Motor neuron (in vitro differentiated cells): Measurements from ENCODE around the gene GPC6. TPM values are rescaled to one million over a fixed set of nuclear protein-coding genes. Genes with fewer than 3 reads are reported as not detected.

Experiments used
- ATAC-seq, 8 experiments: fragments of 200-7000 bp; cut with Tn5 transposase; replicated peaks in 6 of 8; 2 replicates each; pipeline ENCODE4 v1.8.0; 2021; ENCODE audit warnings: mild to moderate bottlenecking in 8 of 8, moderate library complexity in 8 of 8
- H3K27ac ChIP-seq, 2 donors: fragments of 250-450 bp; sonication (Bioruptor Pico); 2 replicates each; pipeline ENCODE4 v1.9.0; 2021; ENCODE audit warnings: antibody characterized with exemption in 2 of 2, mild to moderate bottlenecking in 2 of 2, moderate library complexity in 1 of 2
- H3K4me1 ChIP-seq, 2 donors: fragments of 250-450 bp; sonication (Bioruptor Pico); replicated peaks in 1 of 2; 2 replicates each; pipeline ENCODE4 v1.6.1; 2021; ENCODE audit warnings: antibody characterized with exemption in 2 of 2, mild to moderate bottlenecking in 2 of 2, moderate library complexity in 1 of 2
- H3K4me3 ChIP-seq, 5 donors: fragments of 250-450 bp; sonication (Bioruptor Pico); 2 replicates each; pipeline ENCODE4 v1.9.0; 2021; ENCODE audit warnings: antibody characterized with exemption in 5 of 5, mild to moderate bottlenecking in 5 of 5, moderate library complexity in 4 of 5
- WGBS, 10 experiments: fragments of 450-650 bp; shearing (Covaris generic); methylation state at CpG; one replicate each; pipeline ENCODE4 v1.0.0; 2022; 5-methylcytosine and 5-hydroxymethylcytosine counted together
- in situ Hi-C, 9 experiments: fragments of 400-800 bp; cut with MboI; loops; one replicate each; pipeline ENCODE4 v1.15.0; 2021; ENCODE audit warnings: low sequenced_read_pairs in 9 of 9, low pct_unique_long_range_greater_than_20kb in 2 of 9; ENCODE audit not compliant: unreplicated experiment in 9 of 9
- total RNA-seq, 8 experiments: library from RNA; unstranded; fragments of 300-600 nt; gene quantifications; 2 replicates each; pipeline versions ENCODE4 v1.2.3 to v1.2.4, GENCODE V29; 2022

The GPC6 gene
- total RNA-seq, 8 experiments from 2014 or later = 1.8 to 52.4 (median 15.5) TPM

DNA sequence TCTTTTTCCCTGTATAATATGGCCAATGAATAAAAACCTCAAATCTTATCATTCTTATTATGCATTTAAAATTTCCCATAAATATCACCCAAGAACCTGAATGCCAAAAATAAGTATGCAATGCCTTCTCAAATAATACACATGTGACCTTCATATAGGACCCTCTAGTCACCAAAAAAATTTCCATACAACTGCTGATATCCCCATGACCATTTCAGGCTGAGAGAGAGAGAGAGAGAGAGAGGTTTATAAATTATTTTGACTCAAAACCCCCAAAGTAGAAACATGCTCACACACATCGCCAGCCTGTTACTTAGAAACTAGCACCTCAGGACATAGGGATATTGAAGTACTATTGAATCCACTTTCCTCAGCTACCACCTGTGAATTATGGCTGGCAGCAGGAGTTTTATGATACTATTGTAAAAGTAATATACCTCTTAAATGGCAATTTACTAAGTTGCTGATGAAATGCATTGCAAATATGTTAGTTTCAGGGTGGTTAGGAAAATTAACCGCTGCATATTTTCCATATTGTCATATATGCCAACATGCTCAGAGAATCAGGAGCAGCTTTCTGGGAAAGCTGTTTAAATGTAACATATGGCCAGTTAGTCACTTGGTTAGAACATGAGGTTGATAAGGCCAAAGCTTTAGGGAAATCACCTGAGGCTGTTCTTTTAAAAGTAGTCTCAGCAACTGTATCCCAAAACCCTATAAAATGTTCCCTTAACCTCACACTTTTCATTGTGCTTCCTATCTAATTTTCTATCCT lies 1022.0 kb downstream of the GPC6 start:
- in situ Hi-C loops = no loop called here
- Histone ChIP-seq H3K4me3 (no peak overlapping the region), H3K4me1 (peaks cover 9 to 23% of the 10 kb centered on the region in 2 donors), H3K27ac (no peak overlapping the region)
- 13 to 100% (median 90%) methylated on average over 1 to 2 of the region's 2 CpGs; no CpG with 5 or more reads in 1 of the 10 experiments for WGBS, 10 experiments
- ATAC-seq = no peak

DNA sequence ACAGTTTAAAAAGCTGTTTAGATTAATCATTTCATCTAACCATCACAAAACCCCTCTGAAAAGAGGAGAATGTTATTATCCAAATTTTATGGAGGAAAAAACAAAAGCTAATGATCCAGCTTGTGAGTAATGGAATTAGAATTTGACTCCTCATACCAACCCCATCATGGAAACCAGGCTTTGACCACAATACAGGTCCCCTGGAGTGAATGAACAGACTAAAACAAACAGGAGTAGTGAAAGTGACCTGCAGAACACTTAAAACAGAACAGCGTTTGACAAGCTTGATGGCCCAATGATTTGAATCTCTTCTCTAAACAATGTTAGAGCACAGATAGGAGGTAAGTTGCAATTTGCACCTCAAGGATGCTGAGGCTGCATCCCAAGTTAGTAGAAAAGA lies 1022.9 kb downstream of the GPC6 start:
- no peak for ATAC-seq
- in situ Hi-C loops = no loop called here
- Histone ChIP-seq H3K4me1 (peaks cover 9 to 23% of the 10 kb centered on the region in 2 donors), H3K4me3 (no peak overlapping the region), H3K27ac (no peak overlapping the region)
- WGBS, 10 experiments = 14 to 40% (median 39%) methylated on average over 1 of the region's 1 CpG; no CpG with 5 or more reads in 4 of the 10 experiments

DNA sequence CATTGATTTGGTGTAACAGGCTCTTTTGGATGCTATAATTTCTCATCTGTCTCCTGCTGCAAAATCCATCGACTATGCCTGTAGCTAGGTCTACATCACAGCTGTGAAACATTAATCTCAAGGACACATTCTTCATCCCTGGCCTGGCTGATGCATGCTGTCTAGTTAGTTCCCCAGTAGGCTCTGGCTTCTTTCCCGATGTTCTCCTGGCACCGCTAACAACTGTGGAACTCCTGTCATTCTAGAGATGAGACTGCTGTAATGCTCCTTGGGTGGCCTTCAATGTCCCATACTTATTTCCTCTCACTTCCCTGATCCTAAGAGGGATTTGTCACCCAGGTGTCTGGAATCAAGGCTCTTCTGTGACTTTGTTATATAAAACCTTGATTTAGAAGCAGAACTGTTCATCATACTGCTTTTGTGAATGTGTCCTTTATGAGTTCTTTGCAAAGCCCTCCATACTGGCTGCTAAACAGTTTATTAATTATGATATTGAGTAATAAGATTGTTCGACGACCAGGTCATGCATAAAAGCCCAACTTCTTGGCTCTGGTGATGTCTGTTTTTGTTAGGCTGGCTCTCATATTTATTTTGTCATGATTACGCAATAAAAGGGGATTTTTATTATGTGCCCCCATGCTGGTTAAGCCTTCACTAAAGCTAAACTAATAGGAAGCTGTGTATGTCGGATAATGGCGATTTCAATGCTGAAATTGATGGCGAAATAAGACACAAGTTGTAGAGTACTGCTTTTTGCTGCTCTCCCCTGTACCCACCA lies 1025.4 kb downstream of the GPC6 start:
- peak overlapping the region in 1 of 2 donors; percentile 10 for H3K27ac ChIP-seq
- H3K4me3 ChIP-seq = no peak overlapping the region
- in situ Hi-C loops = no loop called here
- peak in 3 of 8 experiments; percentile 35 to 42 (median 38) for ATAC-seq
- H3K4me1 ChIP-seq = peaks cover 9 to 23% of the 10 kb centered on the region in 2 donors
- 60 to 100% (median 68%) methylated on average over 1 to 9 of the region's 9 CpGs; no CpG with 5 or more reads in 1 of the 10 experiments for WGBS, 10 experiments

DNA sequence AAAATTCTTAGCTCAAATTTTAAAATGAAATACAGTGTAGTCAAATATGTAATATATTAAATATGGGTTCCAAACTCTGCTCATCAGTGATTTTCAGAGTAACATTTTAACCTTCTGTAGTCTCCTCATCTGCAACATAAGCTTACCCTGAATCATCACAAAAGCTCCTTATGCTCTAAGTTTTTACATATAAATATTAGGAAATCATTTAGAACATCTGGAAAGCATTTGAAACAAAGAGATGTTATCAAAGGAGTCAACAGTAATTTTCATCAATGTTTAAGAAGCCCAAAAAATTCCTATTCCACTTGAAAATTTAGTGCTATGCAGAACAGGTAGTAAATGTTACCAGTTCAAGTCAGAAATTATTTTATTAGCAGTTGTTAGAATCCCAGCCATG lies 1028.1 kb downstream of the GPC6 start:
- ATAC-seq = peak in 1 of 8 experiments; percentile 17
- in situ Hi-C loops = no loop called here
- Histone ChIP-seq H3K27ac (no peak overlapping the region), H3K4me1 (peaks cover 9% of the 10 kb centered on the region in 2 donors), H3K4me3 (no peak overlapping the region)

DNA sequence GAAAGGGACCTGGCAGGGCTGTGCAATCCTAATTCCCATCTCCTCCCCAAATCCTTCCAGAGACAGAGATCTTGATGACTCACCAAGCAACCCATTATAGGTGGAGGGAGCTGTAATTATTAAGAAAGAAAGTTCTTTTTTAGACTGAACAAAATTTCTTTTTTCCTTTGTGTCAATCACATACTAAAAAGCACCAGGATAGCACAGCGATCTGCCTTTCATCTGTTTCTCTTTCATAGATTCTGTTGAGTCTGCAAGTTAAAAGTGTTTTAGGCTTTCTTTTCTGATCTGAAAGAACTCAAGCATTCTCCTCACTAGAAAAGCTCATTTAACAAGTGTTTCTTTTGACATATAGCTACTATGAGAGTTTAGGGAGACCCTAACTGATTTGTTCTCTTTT lies 1030.1 kb downstream of the GPC6 start:
- 11 to 100% (median 87%) methylated on average over 1 of the region's 1 CpG; no CpG with 5 or more reads in 2 of the 10 experiments for WGBS, 10 experiments
- Histone ChIP-seq H3K4me3 (no peak overlapping the region), H3K27ac (no peak overlapping the region), H3K4me1 (peaks cover 5 to 6% of the 10 kb centered on the region in 2 donors)
- ATAC-seq = no peak
- in situ Hi-C loops = no loop called here

DNA sequence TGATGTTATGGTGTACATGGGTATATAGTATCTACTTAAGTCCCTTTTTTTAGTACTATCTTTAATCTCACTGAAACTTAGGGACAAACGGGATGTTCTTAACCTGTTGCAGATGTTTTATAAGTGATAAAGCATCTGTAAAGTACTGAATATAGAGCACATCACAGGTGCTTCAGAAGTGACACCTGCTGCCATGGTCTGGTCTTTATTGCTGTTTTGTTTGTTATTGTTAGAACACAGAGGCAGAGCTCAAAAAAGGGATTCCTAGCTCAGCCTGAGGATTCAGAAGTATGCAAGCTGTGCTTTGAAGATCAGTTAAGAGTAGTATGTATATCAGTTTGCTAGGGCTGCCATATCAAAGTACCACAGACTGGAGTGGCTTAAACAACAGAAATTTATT lies 1033.4 kb downstream of the GPC6 start:
- no peak overlapping the region for H3K27ac ChIP-seq
- in situ Hi-C loops = no loop called here
- ATAC-seq = no peak
- no peak overlapping the region for H3K4me3 ChIP-seq
- 86 to 100% (median 100%) methylated on average over 1 of the region's 1 CpG; no CpG with 5 or more reads in 3 of the 10 experiments for WGBS, 10 experiments
- H3K4me1 ChIP-seq = peaks cover 7 to 10% of the 10 kb centered on the region in 2 donors

DNA sequence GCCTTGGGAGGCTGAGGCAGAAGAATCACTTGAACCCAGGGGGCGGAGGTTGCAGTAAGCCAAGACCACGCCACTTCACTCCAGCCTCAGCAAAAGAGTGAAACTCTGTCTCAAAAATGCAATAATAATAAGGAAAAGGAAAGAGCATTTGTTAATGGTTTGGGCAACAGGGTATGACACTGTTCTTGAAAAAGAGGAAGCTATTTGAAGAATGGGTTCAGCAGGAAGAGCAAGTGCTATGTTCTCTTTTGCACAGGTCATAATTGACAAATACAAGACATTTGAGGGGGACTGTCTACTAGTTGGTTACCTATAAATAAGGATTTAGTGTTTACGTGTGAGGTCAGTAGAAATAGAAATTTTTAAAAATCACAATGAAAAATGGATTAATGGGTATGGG lies 1034.6 kb downstream of the GPC6 start:
- 80 to 100% (median 100%) methylated on average over 1 to 3 of the region's 3 CpGs for WGBS, 10 experiments

DNA sequence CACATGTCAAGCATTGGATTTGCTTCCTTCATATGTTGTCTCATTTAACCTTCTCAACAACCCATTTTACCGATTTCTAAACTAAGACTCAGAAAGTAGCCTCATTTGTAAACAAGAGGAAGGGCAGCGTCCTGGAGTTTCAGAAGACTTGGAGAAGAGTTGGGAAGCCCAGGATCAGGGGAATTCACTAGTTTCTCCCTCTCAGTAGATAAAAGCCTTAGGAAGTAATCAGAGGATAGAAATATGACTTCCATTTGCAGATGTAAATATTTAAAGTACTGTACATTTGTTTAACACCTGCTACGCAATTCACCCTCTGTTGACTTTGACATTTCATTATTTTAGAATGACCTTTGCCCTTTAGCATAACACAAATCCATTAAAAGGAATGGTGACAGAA lies 1036.4 kb downstream of the GPC6 start:
- in situ Hi-C loops = no loop called here
- peaks cover 10 to 16% of the 10 kb centered on the region in 2 donors for H3K4me1 ChIP-seq
- no peak overlapping the region for H3K27ac ChIP-seq
- no peak for ATAC-seq
- 64 to 100% (median 87%) methylated on average over 1 to 3 of the region's 3 CpGs for WGBS, 10 experiments
- H3K4me3 ChIP-seq = no peak overlapping the region

More for the DNA sequence above, 1034.6 kb downstream of the GPC6 start:
- in situ Hi-C loops = no loop called here
- H3K4me3 ChIP-seq = no peak overlapping the region
- ATAC-seq = no peak
- H3K4me1 ChIP-seq = peaks cover 7 to 10% of the 10 kb centered on the region in 2 donors
- no peak overlapping the region for H3K27ac ChIP-seq

DNA sequence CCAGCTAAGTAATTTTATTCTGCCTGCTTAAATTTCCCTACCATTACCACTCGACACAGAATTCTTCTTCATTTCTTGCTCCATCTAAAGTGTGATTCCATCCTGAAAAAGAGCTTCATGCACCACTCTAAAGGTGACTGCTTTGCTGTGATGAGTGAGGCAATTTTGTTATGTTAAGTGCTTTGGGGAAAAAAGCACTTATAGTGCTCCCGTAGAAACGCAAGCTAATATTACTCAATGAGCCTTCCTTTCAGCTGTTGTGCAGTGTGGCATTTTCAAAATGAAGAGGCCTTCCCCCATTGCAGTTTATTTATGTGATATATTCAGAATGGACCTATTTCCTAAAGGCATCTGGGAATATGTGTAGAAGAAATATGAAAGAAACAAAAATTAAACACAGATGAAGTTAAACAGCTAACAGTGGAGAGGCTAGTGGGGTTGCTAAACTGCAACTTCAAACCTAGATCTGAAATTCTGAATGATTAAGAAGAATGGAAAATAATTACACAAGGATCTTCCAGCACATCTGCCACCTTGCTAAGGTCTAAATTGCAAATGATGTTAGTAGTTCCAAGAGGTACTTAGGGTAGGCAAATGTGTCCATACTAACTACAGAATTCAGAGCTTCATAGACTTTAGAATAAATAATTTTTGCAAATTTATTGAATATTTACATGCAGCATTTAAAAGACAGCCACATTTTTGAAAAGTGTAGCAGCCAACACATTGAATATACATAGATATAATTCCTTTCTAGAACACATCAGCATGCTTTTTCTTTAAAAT lies 1041.2 kb downstream of the GPC6 start:
- in situ Hi-C loops = no loop called here
- WGBS, 10 experiments = 0 to 68% (median 43%) methylated on average over 2 to 3 of the region's 3 CpGs; no CpG with 5 or more reads in 3 of the 10 experiments
- ATAC-seq = peak in 3 of 8 experiments; percentile 67 to 95 (median 74)
- Histone ChIP-seq H3K4me3 (no peak overlapping the region), H3K4me1 (peaks cover 10 to 16% of the 10 kb centered on the region in 2 donors), H3K27ac (no peak overlapping the region)

DNA sequence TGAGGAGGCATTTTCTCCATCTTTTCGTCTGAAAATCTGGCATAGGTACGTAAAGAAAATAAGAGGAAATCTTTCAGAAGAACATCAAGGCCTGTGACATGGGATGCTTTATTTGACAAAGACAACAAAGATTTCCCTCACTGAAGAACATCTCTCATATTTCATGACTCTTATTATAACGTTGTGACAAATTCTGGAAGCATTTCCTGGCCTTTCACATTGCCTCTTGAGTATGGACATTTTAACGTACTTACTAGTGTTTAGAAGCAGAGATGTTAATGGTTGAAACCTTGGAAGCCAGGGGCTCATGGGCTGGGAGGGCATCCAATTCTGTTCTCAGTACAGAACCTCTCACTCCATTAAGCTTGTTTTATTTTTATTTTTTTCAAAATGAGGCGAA lies 1042.1 kb downstream of the GPC6 start:
- ATAC-seq = no peak
- 53 to 93% (median 85%) methylated on average over 2 to 5 of the region's 5 CpGs for WGBS, 10 experiments
- peaks cover 2 to 8% of the 10 kb centered on the region in 2 donors for H3K4me1 ChIP-seq
- in situ Hi-C loops = no loop called here
- H3K4me3 ChIP-seq = no peak overlapping the region
- H3K27ac ChIP-seq = no peak overlapping the region

DNA sequence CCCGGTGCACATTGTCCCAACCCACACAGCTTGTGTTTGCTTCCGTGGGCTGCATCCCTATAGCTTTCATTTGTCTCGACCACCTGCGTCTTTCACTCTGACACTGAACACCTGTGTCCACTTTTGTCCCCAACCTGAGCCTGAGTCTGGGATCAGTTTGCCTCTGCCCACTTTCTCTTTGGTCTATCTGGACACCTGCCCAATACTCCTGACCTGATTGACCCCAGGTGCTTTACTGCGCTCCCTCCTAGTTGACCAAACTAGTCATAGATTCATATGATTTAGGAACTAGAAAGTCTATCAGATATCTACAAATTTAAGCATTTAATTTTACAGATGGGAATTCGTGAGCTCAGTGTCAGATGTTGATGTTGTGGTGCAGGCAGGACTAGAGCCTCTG lies 1043.0 kb downstream of the GPC6 start:
- no peak for ATAC-seq
- Histone ChIP-seq H3K27ac (no peak overlapping the region), H3K4me1 (peaks cover 0 to 8% of the 10 kb centered on the region in 2 donors), H3K4me3 (no peak overlapping the region)
- 56 to 96% (median 80%) methylated on average over 1 to 6 of the region's 6 CpGs for WGBS, 10 experiments
- in situ Hi-C loops = no loop called here

DNA sequence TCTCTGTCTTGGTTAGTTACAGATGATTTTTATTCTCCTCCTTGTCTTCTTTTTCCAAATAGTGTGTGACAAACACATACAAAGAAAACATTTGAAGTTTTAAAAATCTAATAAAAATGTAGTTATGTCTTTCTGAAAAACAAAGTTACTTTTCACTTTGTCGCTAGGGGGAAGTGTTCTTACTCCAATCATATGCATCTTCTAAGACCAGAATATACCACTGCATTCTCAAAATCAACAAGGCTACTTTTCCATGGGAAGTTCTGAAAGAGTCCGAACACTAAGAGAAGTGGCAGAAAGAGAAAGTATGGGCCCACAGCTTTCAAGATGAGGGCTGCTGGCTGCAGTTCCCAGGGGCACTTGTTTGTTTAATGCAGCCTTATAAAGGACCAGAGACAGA lies 1043.9 kb downstream of the GPC6 start:
- H3K27ac ChIP-seq = no peak overlapping the region
- H3K4me3 ChIP-seq = no peak overlapping the region
- ATAC-seq = no peak
- in situ Hi-C loops = no loop called here
- peaks cover 0 to 8% of the 10 kb centered on the region in 2 donors for H3K4me1 ChIP-seq
- 50 to 100% (median 98%) methylated on average over 1 to 2 of the region's 2 CpGs for WGBS, 10 experiments

DNA sequence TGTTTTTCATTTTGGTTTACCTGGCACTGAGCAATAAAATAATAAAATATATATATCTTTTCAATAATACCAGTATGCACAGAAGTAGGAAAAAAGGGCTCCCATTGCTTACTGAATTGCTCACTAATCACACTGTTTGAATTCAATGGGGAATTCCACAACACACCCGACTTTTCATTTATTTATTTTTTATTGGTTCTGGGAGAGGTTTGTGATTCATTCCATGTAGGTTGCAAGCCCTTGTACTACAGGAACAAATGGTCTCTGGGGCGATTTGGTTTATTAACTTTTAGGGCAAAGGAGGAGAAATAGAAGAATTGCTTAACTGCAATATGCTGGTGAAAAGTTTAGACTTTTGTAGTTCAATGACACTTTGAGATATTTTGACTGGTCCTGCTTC lies 1045.4 kb downstream of the GPC6 start:
- no peak overlapping the region for H3K27ac ChIP-seq
- in situ Hi-C loops = no loop called here
- 0 to 100% (median 82%) methylated on average over 1 to 2 of the region's 2 CpGs for WGBS, 10 experiments
- ATAC-seq = peak in 2 of 8 experiments; percentile 43 to 65
- peaks cover 0 to 8% of the 10 kb centered on the region in 2 donors for H3K4me1 ChIP-seq
- no peak overlapping the region for H3K4me3 ChIP-seq
